HG03378 (cell line): ENCODE data around the gene DGKD.

ENCODE experiments used
- ATAC-seq: cut with Tn5 transposase; IDR thresholded peaks from one replicate; pipeline ENCODE4 v1.9.1; 2021; ENCODE audit warnings: mild to moderate bottlenecking, moderate library complexity; ENCODE audit not compliant: unreplicated experiment

The DGKD gene

DNA sequence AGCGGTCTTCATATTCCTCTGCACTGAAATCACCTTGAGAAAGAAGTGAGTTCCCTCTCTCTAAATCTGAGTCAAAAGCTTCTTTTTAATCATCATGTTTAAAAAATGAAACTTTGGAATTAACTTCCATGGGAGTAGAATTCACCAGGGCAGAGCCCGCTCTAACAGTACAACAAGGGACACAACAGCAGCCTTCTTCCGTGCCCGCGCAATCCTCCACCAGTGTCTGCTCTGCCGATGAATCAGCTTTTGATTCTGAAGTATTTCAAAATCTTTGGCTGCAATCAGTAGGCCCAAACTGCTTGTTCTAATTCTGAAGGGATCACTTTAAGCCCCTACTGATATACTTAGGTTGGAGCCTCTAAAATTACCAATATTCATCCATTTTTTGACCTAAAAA is 135.4 kb downstream of the DGKD start:
- ATAC-seq = no peak

DNA sequence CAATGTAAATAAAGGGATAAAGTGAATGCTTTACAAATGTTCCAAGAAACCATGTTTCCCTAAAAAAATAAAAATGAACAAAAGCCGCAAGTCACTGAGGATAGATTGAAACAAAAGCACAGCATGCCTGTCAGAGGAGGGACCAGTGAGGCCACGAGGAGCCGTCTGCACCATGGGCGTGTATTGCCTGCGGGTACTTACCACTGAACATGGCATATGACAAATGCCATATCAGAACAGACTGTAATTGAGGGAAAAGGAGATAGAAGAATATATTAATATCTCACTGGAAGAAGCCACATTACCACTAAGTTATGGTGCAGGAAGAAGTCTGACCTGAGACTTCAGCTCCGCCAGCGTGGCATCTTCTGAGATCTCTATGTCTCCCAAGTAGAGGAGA is 136.5 kb downstream of the DGKD start:
- ATAC-seq = no peak

DNA sequence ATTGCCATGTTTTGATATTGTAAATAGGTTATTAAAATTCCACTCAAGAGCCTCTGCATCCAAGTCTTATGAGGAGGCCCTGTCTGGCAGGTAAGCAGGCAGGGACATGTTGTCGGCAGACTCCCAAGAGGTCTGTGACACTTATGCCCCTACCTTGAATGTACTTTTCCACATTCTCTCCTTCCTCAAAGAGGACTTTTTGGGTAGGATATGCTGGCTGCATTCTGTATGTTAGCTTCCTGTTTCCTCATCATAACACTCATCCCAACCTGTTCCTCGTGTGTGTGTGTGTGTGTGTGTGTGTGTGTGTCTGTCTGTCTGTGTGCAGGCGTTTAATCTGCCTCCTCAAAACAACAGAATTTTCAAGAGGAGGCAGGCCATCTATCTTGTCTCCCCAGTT is 137.0 kb downstream of the DGKD start:
- no peak for ATAC-seq

DNA sequence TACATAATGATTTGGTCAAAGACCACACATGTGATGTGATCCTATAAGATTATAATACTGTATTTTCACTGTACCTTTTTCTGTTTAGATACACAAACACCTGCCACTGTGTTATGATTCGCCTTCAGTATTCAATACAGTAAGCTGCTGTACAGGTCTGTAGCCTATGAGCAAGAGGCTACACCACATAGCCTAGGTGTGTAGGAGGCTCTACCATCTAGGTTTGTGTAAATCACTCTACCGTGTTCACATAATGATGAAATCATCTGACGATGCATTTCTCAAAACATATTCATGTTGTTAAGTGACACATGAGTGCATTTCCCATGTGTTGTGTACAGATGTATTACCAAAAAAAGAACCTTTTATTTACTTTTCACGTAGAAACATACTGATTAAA is 137.8 kb downstream of the DGKD start:
- ATAC-seq = no peak

DNA sequence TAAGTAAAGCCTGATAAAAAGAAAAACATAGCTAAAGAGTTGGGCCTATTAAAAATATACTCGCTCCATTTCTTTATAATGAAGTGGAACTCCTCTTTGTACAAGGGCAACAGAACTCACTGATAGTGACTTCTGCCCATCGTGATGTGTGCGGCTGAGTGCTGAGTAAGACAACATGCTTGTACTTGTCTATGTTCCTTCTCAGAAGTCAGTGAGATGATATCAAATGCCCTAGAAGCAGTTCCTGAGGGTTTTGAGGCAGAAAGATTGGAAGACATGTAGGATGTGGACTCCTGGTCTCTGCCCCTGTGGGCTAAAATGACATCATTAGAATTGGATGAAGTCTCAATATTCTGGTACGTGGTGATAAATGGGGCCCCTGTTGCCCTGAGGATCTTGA is 138.5 kb downstream of the DGKD start:
- ATAC-seq = no peak

DNA sequence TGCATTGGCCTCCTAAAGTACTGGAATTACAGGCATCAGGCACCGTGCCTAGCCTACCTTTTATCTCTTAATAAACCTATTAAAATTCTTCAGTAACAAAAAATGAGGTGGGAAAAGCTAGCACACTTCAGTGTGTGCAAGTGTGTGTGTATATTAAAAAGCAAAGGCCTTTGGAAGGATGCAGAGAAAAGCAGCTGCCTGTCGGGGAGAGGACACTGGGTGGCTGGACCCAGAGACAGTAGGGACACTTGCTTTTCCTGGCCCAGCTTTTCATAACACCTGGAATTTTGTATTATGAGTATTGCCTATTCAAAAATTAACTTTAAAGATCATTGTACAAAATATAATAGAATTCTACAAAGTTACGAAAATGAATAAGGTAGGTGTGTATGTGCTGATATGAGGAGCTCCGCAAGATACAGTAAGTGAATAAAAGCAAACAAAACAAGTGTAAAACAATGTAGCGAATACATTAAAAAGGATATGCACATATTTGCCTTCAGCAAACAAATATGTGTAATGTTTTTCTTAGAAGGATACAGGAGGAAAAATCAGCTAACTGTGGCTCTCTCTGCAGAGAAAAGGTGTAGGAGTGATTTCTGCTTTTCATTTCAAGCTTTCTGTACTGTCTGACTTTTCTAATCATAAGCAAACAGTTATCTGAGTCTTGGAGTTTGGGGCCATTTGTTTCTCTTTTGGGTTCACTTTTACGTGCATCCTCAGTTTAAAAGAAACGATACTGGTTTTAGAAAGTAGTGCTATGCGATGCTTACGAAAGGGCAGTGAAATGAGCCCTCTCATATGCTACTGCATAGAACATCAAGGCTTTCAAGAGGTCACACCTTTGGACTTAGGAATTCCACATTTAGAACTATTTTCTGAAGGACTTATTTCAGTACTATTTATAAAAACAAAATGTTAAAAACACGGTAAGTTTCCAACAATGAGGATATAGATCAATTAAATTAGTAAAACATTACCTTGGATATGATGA is 141.5 kb downstream of the DGKD start:
- no peak for ATAC-seq

DNA sequence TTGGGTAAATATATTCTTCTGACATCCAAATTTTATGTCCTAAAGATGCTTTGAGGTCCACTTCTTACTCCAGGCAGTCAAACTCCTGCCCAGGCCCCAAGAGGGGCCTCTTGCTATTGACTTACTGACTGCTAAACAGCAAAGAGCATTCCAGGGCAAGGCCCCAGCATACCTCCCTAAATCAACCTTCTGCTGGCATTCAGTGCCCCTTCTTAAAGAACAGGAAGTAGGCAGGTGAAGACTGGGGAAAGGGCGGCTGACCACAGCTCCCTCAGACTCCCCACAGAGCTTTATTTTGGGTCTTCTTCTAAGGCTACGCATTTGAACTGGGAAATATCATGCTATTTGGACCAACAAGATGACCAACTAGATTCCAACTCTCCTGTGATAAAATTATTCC is 143.4 kb downstream of the DGKD start:
- ATAC-seq = no peak

DNA sequence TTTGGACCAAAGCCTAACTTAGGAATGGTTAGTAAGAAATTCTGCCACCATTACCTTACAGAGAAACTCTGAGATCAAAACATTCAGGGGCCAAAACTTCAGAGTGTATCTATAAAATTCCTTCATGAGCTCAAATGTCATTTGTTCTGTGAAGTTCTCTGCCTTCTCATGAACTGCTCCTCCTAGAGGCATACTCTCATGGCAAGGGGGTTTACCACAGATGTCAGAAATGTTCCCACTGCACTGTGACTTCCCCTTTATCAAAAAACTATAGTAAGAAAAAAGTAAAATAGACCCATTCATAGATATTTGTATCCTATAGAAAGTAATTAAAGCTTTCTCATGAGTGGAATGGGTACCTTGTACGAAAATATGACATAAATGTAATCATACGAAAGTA is 143.8 kb downstream of the DGKD start:
- ATAC-seq = no peak

DNA sequence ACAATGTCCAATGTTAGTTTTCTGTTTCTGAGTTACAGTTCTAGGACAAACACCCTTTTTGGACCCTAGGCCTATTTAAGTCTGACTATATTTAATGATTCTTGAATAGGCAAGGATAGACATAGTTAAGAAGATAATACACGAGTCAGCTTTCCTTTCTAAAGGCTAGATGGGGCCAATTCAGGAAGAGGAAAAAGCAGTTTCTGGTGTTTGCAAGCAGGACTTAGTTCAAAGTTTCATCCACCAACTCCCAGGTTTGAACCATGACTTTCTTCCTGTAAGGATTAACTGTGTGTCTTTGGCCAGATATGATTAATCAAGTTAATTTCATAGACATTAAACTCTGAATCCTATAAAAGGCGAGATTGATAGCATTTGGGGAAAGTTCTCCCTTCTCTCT is 145.6 kb downstream of the DGKD start:
- no peak for ATAC-seq

DNA sequence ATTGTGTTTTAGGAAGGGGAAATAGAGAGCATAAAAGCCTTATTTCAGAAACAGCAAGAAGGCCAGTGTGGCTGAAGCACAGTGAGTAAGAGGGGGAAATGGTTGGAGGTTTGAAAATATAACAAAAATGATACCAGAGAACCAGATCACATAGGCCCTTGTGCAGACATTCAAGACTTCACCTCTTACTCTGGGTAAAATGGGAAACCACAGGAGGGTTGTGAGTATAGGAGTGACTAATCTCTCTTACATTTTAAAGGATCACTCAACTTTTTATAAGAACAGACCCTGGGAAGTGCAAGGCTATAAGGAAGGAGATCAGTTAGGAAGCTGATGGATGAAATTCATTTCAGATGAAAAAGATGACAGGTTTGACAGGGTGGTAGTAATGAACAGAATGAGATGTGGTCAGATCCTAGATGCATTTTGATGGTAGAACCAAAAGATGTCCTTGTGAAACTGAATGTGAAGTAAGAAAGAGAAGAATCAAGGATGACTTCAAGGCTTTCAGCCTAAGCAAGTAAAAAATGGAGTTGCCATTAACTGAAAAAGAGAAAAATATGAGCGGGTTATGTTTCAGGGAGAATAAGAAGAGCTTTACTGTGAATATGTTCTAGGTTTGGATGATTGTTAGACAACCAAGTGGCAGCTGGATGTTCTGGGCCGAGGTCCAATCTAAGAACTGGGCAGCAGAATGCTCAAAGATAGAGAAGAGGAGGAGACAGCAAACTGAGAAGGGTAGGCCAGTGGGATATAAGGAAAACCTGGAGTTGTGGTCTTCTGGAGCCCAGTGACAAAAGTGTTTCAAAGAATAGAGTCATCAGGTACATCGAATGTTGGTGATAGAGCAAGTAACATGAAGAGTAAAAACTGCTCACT is 147.1 kb downstream of the DGKD start:
- ATAC-seq = no peak

DNA sequence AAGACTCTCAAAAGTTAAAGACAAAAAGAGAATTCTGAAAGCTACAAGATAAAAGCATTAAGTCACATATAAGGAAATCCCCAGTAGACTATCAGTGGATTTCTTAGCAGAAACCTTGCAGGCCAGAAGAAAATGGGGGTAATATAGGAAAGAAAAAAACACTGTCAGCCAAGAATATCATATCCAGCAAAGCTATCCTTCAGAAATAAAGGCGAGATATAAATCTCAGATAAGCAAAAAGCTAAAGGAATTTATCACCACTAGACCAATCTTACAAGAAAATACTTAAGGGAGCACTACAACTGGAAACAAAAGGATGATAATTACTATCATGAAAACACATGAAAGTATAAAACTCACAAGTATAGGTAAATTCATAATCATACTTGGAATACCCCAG is 149.2 kb downstream of the DGKD start:
- ATAC-seq = no peak

DNA sequence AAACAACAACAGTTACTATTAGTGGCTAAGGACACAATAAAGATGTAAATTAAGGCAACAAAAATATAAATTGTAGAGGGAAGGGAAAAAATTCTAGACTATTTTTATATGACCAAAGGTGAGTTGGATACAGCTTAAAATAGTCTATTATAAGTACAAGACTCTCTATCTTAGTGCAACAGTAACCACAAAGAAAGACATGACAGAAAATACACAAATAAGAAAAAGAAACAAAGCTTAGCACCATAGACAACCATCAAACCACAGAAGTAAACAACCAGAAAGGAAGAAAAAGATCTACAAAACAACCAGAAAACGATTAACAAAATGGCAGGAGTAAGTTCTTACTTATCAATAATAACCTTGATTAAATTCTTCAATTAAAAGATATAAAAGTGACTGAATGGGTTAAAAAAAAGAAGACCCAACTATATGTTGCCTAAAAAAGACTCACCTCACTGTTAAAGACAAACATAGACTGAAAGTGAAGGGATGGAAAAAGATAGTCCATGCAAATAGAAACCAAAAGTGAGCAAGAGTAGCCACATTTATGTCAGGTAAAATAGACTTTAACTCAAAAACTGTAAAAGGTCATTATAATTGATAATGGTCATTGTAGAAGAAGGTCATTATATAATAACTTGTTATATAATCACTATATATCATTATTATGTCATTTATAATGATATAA is 149.8 kb downstream of the DGKD start:
- peak; percentile 44 for ATAC-seq

DNA sequence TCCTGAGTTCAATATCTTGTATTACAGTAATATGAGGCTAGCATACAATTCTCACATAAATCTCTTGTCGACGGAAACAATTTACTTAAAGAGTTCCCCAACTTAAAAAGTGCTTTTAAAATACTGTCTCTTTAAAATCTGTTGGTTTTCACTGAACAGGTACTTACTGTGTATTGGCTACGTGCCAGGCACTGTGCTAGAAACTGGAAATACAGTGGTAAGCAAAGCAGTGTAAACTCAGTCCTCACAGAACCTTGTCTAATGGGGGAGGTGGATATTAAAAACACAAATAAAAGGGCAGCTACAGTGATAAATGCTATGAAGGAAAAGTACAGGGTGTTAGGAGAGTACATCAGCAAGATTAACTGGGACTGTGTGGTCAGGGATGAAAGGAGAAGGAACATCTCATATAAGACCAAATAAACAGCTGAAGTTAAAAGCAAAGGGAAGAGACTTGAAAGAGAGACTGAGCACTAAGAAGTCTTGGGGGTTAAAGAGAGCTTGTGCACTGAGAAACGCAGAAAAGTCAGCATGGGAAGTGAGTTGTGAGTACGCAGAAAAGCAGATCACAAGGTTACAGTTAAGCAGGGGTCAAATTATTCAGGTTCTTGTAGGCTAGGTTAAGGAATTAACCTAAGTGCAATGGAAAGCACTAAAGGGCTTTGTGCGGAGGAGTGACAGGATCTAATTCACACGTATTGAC is 159.8 kb downstream of the DGKD start:
- ATAC-seq = no peak

DNA sequence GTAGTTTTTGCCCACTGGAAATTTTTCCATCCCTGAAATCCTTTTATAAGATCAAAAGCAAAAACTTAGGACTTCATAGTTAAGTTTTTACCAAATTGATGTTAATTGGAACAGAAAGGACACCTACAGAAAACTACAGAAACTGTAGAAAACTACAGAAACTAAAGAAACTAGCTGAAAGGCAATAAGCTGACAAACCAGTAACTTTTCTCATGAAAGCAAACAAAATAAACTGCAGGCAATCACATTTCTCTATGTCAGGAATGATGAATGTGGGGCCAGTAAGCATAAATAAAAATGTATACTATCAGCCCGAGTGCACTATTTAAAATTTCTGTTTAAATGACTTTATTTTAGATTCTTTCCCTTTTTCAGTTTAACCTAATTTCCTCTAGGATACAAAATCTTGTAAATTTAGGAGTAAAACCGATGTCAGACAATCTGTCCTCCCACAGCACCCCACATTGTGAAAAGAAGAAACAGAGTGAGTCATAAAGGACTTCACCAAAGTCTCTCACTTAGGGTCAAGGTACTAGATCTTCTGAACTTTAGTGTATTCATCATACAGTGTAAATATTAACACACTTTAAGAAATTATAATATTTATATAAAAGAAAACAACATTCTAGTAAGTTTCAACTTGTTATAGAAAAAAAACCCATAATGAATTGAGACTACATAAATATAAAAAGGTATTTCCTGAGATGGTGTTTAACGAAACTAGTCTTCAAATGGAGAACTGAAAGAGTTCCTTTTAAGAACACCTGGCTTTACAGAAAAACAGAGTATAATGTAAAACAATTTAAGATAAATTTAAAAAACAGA is 165.7 kb downstream of the DGKD start:
- peak; percentile 92 for ATAC-seq
